ACC112 (cell line): Measurements from ENCODE around the gene APMAP.
"Not testable (repeated sequence)": the region's sequence is repeated elsewhere in the genome, so short reads cannot be mapped to it uniquely, and the experiment has no call there.

Experiments
- H2AFZ ChIP-seq: fragments of 200-600 bp; sonication (generic); one replicate; pipeline ENCODE4 v1.6.0; 2017; ENCODE audit warnings: antibody characterized with exemption, low read length; ENCODE audit not compliant: unreplicated experiment
- H3K27ac ChIP-seq: fragments of 200-600 bp; sonication (generic); 2 replicates; pipeline ENCODE4 v1.5.1; 2014; ENCODE audit warnings: low read depth, mild to moderate bottlenecking, antibody characterized with exemption, low read length, moderate library complexity
- H3K27me3 ChIP-seq: fragments of 200-600 bp; sonication (generic); 2 replicates; pipeline ENCODE4 v1.6.1; 2014; ENCODE audit warnings: mild to moderate bottlenecking, antibody characterized with exemption, low read length, moderate library complexity, mixed read lengths; ENCODE audit not compliant: insufficient read depth
- H3K36me3 ChIP-seq: fragments of 200-600 bp; sonication (generic); 2 replicates; pipeline ENCODE4 v1.6.1; 2016; ENCODE audit warnings: mild to moderate bottlenecking, antibody characterized with exemption, low read length, moderate library complexity, mixed read lengths; ENCODE audit not compliant: insufficient read depth
- H3K4me1 ChIP-seq: fragments of 200-600 bp; sonication (generic); one replicate; pipeline ENCODE4 v1.6.1; 2016; ENCODE audit warnings: low read length, mixed read lengths; ENCODE audit not compliant: insufficient read depth, unreplicated experiment, control insufficient read depth
- H3K4me3 ChIP-seq: fragments of 200-600 bp; sonication (generic); 2 replicates; pipeline ENCODE4 v1.5.1; 2014; ENCODE audit warnings: mild to moderate bottlenecking, low read depth, low read length
- H3K79me2 ChIP-seq: fragments of 200-600 bp; sonication (generic); one replicate; pipeline ENCODE4 v1.6.0; 2016; ENCODE audit warnings: low read length; ENCODE audit not compliant: control insufficient read depth, unreplicated experiment, insufficient read depth

Gene APMAP

GRCh38 chr20:25005220-25005619, 12.7 kb upstream of the APMAP start:
- Histone ChIP-seq H3K27me3 (no peaks in the 10 kb centered on the region), H2AFZ (no peak overlapping the region), H3K27ac (no peak overlapping the region), H3K36me3 (no peaks in the 10 kb centered on the region), H3K79me2 (no peaks in the 10 kb centered on the region), H3K4me1 (peaks cover 8% of the 10 kb centered on the region), H3K4me3 (no peak overlapping the region)

DNA sequence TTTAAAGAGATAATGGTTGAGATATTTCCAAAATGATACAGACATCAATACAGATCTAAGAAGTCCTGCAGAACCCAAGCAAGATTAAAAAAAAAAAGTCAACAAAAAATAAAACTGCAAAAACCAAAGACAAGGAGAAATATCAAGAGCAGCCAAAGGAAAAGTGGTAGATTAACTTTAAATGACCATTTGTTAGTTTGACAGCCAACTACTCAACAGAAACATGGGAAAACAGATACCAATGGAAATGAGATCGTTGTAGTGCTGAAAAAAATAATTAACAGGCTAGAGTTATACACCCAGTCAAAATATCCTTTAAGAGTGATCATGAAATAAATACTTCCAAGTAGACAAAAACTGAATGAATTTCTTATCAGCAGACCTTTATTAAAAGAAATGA, 10.5 kb upstream of the APMAP start:
- Histone ChIP-seq H3K27ac (no peak overlapping the region), H3K79me2 (no peaks in the 10 kb centered on the region), H3K27me3 (0 out of 2 replicates have a peak, but pooled peaks cover 3% of the 10 kb centered on the region), H2AFZ (no peak overlapping the region), H3K4me3 (no peak overlapping the region), H3K4me1 (peaks cover 15% of the 10 kb centered on the region), H3K36me3 (no peaks in the 10 kb centered on the region)

- not testable (repeated sequence) for H3K4me3 ChIP-seq, H3K27ac ChIP-seq, H3K36me3 ChIP-seq, H2AFZ ChIP-seq, H3K27me3 ChIP-seq, H3K79me2 ChIP-seq
- H3K4me1 ChIP-seq = peaks cover 16% of the 10 kb centered on the region
Observed at GRCh38 chr20:25001323-25001722, 8.8 kb upstream of the APMAP start.

GRCh38 chr20:25000268-25000801, 7.8 kb upstream of the APMAP start:
- peaks cover 20% of the 10 kb centered on the region for H3K4me1 ChIP-seq
- H3K36me3 ChIP-seq = no peaks in the 10 kb centered on the region
- H3K27ac ChIP-seq = peak overlapping the region; percentile 59
- no peak overlapping the region for H3K4me3 ChIP-seq
- H3K27me3 ChIP-seq = peaks cover 9% of the 10 kb centered on the region; the same call in 1 of the 2 replicates
- H3K79me2 ChIP-seq = no peaks in the 10 kb centered on the region
- no peak overlapping the region for H2AFZ ChIP-seq

- Histone ChIP-seq H3K4me3 (no peak overlapping the region), H2AFZ (no peak overlapping the region), H3K27me3 (peaks cover 9% of the 10 kb centered on the region; the same call in 1 of the 2 replicates), H3K4me1 (peaks cover 20% of the 10 kb centered on the region), H3K27ac (peak overlapping the region; percentile 59; the same call in 1 of the 2 replicates), H3K36me3 (no peaks in the 10 kb centered on the region), H3K79me2 (no peaks in the 10 kb centered on the region)
Observed at GRCh38 chr20:24999568-24999967, 7.0 kb upstream of the APMAP start.

DNA sequence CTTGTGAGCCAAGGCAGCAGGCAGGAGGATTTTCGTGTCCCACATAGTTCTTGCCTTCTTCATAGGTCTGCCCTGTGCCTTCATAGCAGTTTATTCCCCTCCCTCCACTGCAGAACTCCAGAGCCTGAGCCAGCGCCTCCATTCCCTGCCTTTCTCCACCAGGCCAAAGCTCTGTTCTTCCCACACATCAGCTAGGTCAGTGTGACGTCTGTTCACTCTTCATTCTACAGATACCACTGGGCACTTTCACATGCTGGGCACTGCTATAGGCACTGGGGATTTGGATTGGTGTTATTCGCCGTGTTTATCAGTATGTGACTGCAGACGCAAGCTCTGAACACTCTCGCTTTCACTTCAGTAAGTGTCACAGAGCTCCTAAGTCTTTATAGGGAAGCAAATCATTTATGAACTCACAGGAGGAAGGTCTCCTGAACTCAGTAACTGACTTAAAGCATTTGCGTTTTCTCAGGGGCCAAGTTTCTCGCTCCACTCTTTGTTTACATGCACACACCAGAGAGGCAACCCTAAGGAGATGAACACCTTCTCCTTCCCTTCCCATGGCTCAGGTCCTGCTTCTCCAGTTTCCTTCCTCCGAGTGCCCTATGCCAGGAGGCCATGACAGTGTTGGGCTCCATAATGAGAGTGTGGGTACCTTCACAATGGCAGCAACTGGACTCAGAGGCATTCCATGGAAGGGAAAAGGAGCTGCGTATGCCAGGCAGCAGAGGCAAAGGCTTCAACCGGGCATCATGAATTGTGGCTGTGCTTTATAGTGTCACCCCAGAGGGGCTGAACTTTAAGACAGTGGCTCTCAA, 6.3 kb upstream of the APMAP start:
- no peaks in the 10 kb centered on the region for H3K79me2 ChIP-seq
- peaks cover 20% of the 10 kb centered on the region for H3K4me1 ChIP-seq
- no peaks in the 10 kb centered on the region for H3K36me3 ChIP-seq
- no peak overlapping the region for H3K4me3 ChIP-seq
- no peak overlapping the region for H3K27ac ChIP-seq
- H2AFZ ChIP-seq = no peak overlapping the region
- peaks cover 9% of the 10 kb centered on the region; the same call in 1 of the 2 replicates for H3K27me3 ChIP-seq

- no peak overlapping the region for H3K27ac ChIP-seq
- peaks cover 9% of the 10 kb centered on the region; the same call in 1 of the 2 replicates for H3K27me3 ChIP-seq
- no peaks in the 10 kb centered on the region for H3K79me2 ChIP-seq
- H3K36me3 ChIP-seq = no peaks in the 10 kb centered on the region
- peaks cover 26% of the 10 kb centered on the region for H3K4me1 ChIP-seq
- no peak overlapping the region for H3K4me3 ChIP-seq
- H2AFZ ChIP-seq = no peak overlapping the region
Observed at GRCh38 chr20:24998121-24998520, 5.6 kb upstream of the APMAP start.

- peaks cover 28% of the 10 kb centered on the region for H3K4me1 ChIP-seq
- H3K27ac ChIP-seq = no peak overlapping the region
- H3K27me3 ChIP-seq = peaks cover 9% of the 10 kb centered on the region; the same call in 1 of the 2 replicates
- no peak overlapping the region for H3K4me3 ChIP-seq
- no peak overlapping the region for H2AFZ ChIP-seq
- H3K36me3 ChIP-seq = no peaks in the 10 kb centered on the region
- H3K79me2 ChIP-seq = peaks cover 7% of the 10 kb centered on the region
Observed at GRCh38 chr20:24996449-24997377, 4.2 kb upstream of the APMAP start.

DNA sequence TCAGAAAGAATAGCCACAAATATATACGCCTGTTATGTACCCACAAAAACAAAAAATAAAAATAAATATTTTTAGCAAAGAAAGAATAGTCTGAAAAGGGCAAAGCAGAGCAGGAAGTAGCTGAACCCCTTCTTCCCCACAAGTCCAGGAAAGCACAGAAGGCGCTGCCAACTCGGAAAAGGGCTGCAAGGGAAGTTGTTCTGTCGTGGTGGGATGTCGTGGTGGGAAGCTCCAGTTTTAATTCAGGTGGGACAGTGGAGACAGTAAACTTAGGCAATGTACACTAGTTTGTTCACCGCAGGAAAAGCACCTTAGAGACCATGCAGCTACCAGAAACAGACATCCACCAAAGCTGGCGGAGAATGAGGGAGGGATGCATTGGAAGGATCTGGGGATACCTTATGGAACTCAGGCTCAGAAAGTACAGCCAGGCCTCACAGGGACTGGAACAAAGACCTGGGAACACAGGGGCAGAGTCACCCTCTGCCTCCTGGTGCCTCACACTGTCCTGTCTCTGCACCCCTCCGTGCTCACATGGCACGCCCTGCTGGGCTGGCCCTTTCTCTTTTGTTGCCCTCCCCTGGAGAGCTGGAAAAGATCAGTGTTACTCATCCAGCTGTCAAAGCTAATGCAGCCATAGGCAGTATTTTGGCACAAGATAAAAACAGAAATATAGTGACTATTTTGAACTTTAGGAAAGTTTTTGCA, 3.3 kb upstream of the APMAP start:
- peaks cover 35% of the 10 kb centered on the region for H3K4me1 ChIP-seq

More for the DNA sequence above, 3.3 kb upstream of the APMAP start:
- no peak overlapping the region for H2AFZ ChIP-seq
- no peak overlapping the region for H3K27ac ChIP-seq
- H3K36me3 ChIP-seq = no peaks in the 10 kb centered on the region
- H3K4me3 ChIP-seq = no peak overlapping the region
- peaks cover 9% of the 10 kb centered on the region; the same call in 1 of the 2 replicates for H3K27me3 ChIP-seq
- peaks cover 15% of the 10 kb centered on the region for H3K79me2 ChIP-seq
